Mesendoderm (in vitro differentiated cells): Measurements from ENCODE around the gene PRR18.

ENCODE experiments used
- DNase-seq: peaks from one replicate; pipeline ENCODE4 v3.0.0; 2013
- H2AK5ac ChIP-seq: 2 replicates; pipeline ENCODE4 v1.6.1; 2013; ENCODE audit warnings: low read length, inconsistent platforms
- H2BK120ac ChIP-seq: 2 replicates; pipeline ENCODE4 v1.6.1; 2013; ENCODE audit warnings: low read depth, mild to moderate bottlenecking, low read length, moderate library complexity, mixed read lengths
- H2BK15ac ChIP-seq: replicated peaks from 2 replicates; pipeline ENCODE4 v1.6.1; 2013; ENCODE audit warnings: low read depth, mild to moderate bottlenecking, moderate library complexity
- H2BK5ac ChIP-seq: 2 replicates; pipeline ENCODE4 v1.6.1; 2013; ENCODE audit warnings: low read length, inconsistent platforms
- H3K18ac ChIP-seq: 2 replicates; pipeline ENCODE4 v1.6.1; 2013; ENCODE audit warnings: mild to moderate bottlenecking, low read length, mixed read lengths
- H3K23ac ChIP-seq: one replicate; pipeline ENCODE4 v1.6.1; 2013; ENCODE audit warnings: low read length
- H3K27ac ChIP-seq: 2 replicates; pipeline ENCODE4 v1.5.1; 2013; ENCODE audit warnings: low read depth, mild to moderate bottlenecking, inconsistent platforms, low read length, moderate library complexity
- H3K27me3 ChIP-seq: 2 replicates; pipeline ENCODE4 v1.6.1; 2013; ENCODE audit warnings: low read length, control low read depth, mild to moderate bottlenecking, inconsistent platforms; ENCODE audit not compliant: insufficient read depth, poor library complexity
- H3K36me3 ChIP-seq: 2 replicates; pipeline ENCODE4 v1.6.1; 2013; ENCODE audit warnings: low read length, inconsistent platforms; ENCODE audit not compliant: control insufficient read depth, insufficient read depth
- H3K4ac ChIP-seq: one replicate; pipeline ENCODE4 v1.6.1; 2013; ENCODE audit warnings: low read depth, mild to moderate bottlenecking, low read length, moderate library complexity
- H3K4me1 ChIP-seq: 2 replicates; pipeline ENCODE4 v1.6.1; 2013; ENCODE audit warnings: low read depth, low read length, inconsistent platforms; ENCODE audit not compliant: control insufficient read depth
- H3K4me2 ChIP-seq: 2 replicates; pipeline ENCODE4 v1.6.1; 2013; ENCODE audit warnings: low read length
- H3K4me3 ChIP-seq: 2 replicates; pipeline ENCODE4 v1.5.1; 2013; ENCODE audit warnings: mild to moderate bottlenecking, low read length
- H3K56ac ChIP-seq: one replicate; pipeline ENCODE4 v1.6.1; 2013; ENCODE audit warnings: low read length
- H3K79me1 ChIP-seq: 2 replicates; pipeline ENCODE4 v1.6.1; 2013; ENCODE audit warnings: low read length, inconsistent platforms
- H3K79me2 ChIP-seq: 2 replicates; pipeline ENCODE4 v1.6.1; 2013; ENCODE audit warnings: mild to moderate bottlenecking, low read length; ENCODE audit not compliant: control insufficient read depth, insufficient read depth
- H3K9ac ChIP-seq: 2 replicates; pipeline ENCODE4 v1.6.1; 2013; ENCODE audit warnings: low read length, inconsistent platforms
- H4K5ac ChIP-seq: one replicate; pipeline ENCODE4 v1.6.1; 2013; ENCODE audit warnings: low read length
- H4K8ac ChIP-seq: one replicate; pipeline ENCODE4 v1.6.1; 2013; ENCODE audit warnings: low read depth, mild to moderate bottlenecking, control low read depth, low read length, moderate library complexity
- WGBS: extraction: QIAGEN DNeasy Blood & Tissue Kit; methylation state at CpG from one replicate; pipeline ENCODE4 v1.1.7; 2013; ENCODE audit warnings: low lambda C conversion rate, missing lambda C conversion rate; ENCODE audit not compliant: insufficient coverage; ENCODE audit errors: extremely low coverage; 5-methylcytosine and 5-hydroxymethylcytosine counted together

The PRR18 gene

GRCh38 chr6:166341464-166341863 is 33.3 kb upstream of the PRR18 start:
- Histone ChIP-seq H2AK5ac (no peak overlapping the region), H3K4me2 (peak overlapping the region; percentile 9), H3K36me3 (peaks cover 2% of the 10 kb centered on the region), H3K4ac (no peak overlapping the region), H3K79me1 (peaks cover 35% of the 10 kb centered on the region), H4K5ac (no peak overlapping the region), H3K23ac (no peak overlapping the region), H2BK15ac (no peak overlapping the region), H3K27ac (no peak overlapping the region), H3K9ac (peak overlapping the region; percentile 69), H3K27me3 (no peaks in the 10 kb centered on the region), H3K4me3 (peak overlapping the region; percentile 17), H2BK120ac (no peak overlapping the region), H3K56ac (peak overlapping the region; percentile 100), H3K4me1 (peaks cover 2% of the 10 kb centered on the region), H4K8ac (no peak overlapping the region), H3K18ac (no peak overlapping the region), H2BK5ac (no peak overlapping the region), H3K79me2 (peaks cover 56% of the 10 kb centered on the region)
- no peak for DNase-seq
- WGBS: no CpG with 5 or more reads among the region's 7 CpGs

GRCh38 chr6:166338854-166339253 is 30.7 kb upstream of the PRR18 start:
- H3K36me3 ChIP-seq: peaks cover 4% of the 10 kb centered on the region
- no peak overlapping the region for H3K4me3 ChIP-seq
- H4K5ac ChIP-seq: no peak overlapping the region
- no peak overlapping the region for H3K23ac ChIP-seq
- H3K4me2 ChIP-seq: no peak overlapping the region
- H2BK5ac ChIP-seq: no peak overlapping the region
- H2BK15ac ChIP-seq: no peak overlapping the region
- H2BK120ac ChIP-seq: no peak overlapping the region
- no peaks in the 10 kb centered on the region for H3K27me3 ChIP-seq
- peaks cover 76% of the 10 kb centered on the region for H3K79me2 ChIP-seq
- no peak overlapping the region for H3K56ac ChIP-seq
- no peak overlapping the region for H4K8ac ChIP-seq
- peaks cover 40% of the 10 kb centered on the region for H3K79me1 ChIP-seq
- peaks cover 2% of the 10 kb centered on the region for H3K4me1 ChIP-seq
- no peak overlapping the region for H3K18ac ChIP-seq
- WGBS: no CpG with 5 or more reads among the region's 9 CpGs
- H3K9ac ChIP-seq: no peak overlapping the region
- no peak overlapping the region for H2AK5ac ChIP-seq
- H3K4ac ChIP-seq: no peak overlapping the region
- H3K27ac ChIP-seq: no peak overlapping the region
- DNase-seq: no peak

GRCh38 chr6:166336847-166337246 is 28.7 kb upstream of the PRR18 start:
- H2AK5ac ChIP-seq: no peak overlapping the region
- no peaks in the 10 kb centered on the region for H3K27me3 ChIP-seq
- WGBS: no CpG with 5 or more reads among the region's 3 CpGs
- no peak overlapping the region for H4K5ac ChIP-seq
- H3K4ac ChIP-seq: no peak overlapping the region
- no peak for DNase-seq
- H4K8ac ChIP-seq: no peak overlapping the region
- H2BK5ac ChIP-seq: no peak overlapping the region
- no peak overlapping the region for H2BK15ac ChIP-seq
- H3K79me2 ChIP-seq: peaks cover 89% of the 10 kb centered on the region
- no peak overlapping the region for H3K23ac ChIP-seq
- H3K36me3 ChIP-seq: peaks cover 4% of the 10 kb centered on the region
- H3K27ac ChIP-seq: no peak overlapping the region
- H2BK120ac ChIP-seq: no peak overlapping the region
- H3K56ac ChIP-seq: no peak overlapping the region
- no peak overlapping the region for H3K4me3 ChIP-seq
- no peak overlapping the region for H3K4me2 ChIP-seq
- no peaks in the 10 kb centered on the region for H3K4me1 ChIP-seq
- H3K9ac ChIP-seq: no peak overlapping the region
- no peak overlapping the region for H3K18ac ChIP-seq
- peaks cover 48% of the 10 kb centered on the region for H3K79me1 ChIP-seq

GRCh38 chr6:166335378-166336302 is 27.4 kb upstream of the PRR18 start:
- no peak overlapping the region for H2BK120ac ChIP-seq
- H3K27ac ChIP-seq: no peak overlapping the region
- DNase-seq: no peak
- H4K8ac ChIP-seq: no peak overlapping the region
- no peaks in the 10 kb centered on the region for H3K4me1 ChIP-seq
- H3K4ac ChIP-seq: no peak overlapping the region
- H3K9ac ChIP-seq: no peak overlapping the region
- H3K56ac ChIP-seq: no peak overlapping the region
- peaks cover 45% of the 10 kb centered on the region for H3K79me1 ChIP-seq
- no peak overlapping the region for H3K23ac ChIP-seq
- WGBS: no CpG with 5 or more reads among the region's 11 CpGs
- no peak overlapping the region for H4K5ac ChIP-seq
- no peak overlapping the region for H2AK5ac ChIP-seq
- peaks cover 81% of the 10 kb centered on the region for H3K79me2 ChIP-seq
- H2BK15ac ChIP-seq: no peak overlapping the region
- no peak overlapping the region for H3K18ac ChIP-seq
- H3K36me3 ChIP-seq: peaks cover 4% of the 10 kb centered on the region
- no peak overlapping the region for H3K4me2 ChIP-seq
- H3K27me3 ChIP-seq: no peaks in the 10 kb centered on the region
- H2BK5ac ChIP-seq: no peak overlapping the region
- no peak overlapping the region for H3K4me3 ChIP-seq

- Histone ChIP-seq H4K8ac (no peak overlapping the region), H3K4ac (no peak overlapping the region), H3K4me2 (no peak overlapping the region), H2BK5ac (no peak overlapping the region), H3K4me1 (no peaks in the 10 kb centered on the region), H3K4me3 (no peak overlapping the region), H4K5ac (no peak overlapping the region), H3K79me1 (peaks cover 38% of the 10 kb centered on the region), H2AK5ac (no peak overlapping the region), H3K56ac (no peak overlapping the region), H2BK15ac (no peak overlapping the region), H3K27me3 (no peaks in the 10 kb centered on the region), H3K23ac (no peak overlapping the region), H3K36me3 (peaks cover 4% of the 10 kb centered on the region), H3K79me2 (peaks cover 76% of the 10 kb centered on the region), H3K18ac (no peak overlapping the region), H2BK120ac (no peak overlapping the region), H3K9ac (no peak overlapping the region), H3K27ac (no peak overlapping the region)
- no CpG with 5 or more reads among the region's 8 CpGs for WGBS
- no peak for DNase-seq
Measured at GRCh38 chr6:166334878-166335277, 26.7 kb upstream of the PRR18 start.
